HG02884 (cell line): ENCODE results near the gene ARL11.

Experiments
- ATAC-seq: cut with Tn5 transposase; IDR thresholded peaks from one replicate; pipeline ENCODE4 v1.9.1; 2021; ENCODE audit warnings: mild to moderate bottlenecking, moderate library complexity; ENCODE audit not compliant: unreplicated experiment

ARL11 gene

DNA sequence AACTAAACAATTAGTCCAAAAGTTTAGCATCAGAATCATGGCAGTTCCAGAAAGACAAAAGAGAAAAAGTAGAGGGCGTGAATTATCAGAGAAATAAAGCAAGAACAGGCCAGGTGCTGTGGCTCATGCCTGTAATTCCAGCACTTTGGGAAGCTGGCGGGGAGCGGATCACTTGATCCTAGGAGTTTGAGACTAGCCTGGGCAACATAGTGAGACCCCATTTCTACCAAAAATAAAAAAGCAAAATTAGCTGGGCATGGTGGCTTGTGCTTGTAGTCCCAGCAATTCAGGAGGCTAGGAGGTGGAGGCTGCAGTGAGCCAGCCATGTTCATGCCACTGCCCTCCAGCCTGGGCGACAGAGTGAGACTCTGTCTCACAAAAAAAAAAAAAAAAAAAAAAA lies 18.4 kb downstream of the ARL11 start:
- no peak for ATAC-seq

DNA sequence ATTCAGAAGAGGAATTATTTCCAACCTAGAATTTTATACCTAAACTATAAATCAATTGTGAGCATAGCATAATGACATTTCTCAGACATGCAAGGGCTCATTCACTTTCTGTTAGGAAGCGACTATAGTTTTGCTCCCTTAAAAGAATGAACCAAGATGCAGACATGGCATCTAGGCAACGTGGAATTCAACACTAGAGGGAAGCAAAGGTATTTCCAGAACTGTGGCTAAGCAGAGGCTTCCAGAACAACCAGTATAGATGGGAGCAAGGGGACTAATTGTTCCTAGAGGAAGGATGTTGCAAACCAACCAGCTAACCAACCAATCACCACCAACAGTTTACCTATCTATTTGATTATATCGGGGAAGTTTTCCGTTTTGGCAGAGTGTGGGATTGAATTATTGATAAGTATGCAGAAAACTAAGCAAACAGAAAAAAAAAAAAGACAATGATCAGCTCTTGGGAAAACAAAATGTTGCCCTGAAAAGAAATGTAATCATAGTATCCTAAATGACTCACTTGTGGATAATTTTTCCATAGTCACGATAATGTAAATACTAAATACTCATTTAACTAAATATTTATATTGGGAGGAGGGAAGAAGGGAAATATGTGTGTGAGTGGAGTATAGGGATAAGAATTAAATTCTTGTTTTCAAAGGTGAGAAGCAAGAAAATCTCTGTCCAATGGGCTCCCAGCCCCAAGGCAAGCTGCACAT lies 21.1 kb downstream of the ARL11 start:
- no peak for ATAC-seq

DNA sequence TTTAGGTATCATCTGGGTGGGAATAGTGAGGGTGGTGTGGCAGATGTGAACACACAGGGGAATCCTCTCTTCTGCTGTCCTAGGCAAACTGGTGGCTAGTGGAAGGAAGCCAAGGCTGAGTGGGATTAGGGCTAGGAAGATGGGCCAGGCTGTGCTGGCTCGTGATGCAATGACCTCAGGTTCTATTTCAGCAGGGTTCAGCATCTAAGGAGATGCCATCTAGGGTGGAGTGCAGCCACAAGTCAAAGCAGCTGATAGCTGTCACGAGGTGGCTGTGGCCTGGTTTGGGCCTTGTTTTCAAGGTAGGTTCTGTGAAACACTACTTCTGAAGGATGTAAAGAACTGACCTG lies 21.6 kb downstream of the ARL11 start:
- no peak for ATAC-seq

DNA sequence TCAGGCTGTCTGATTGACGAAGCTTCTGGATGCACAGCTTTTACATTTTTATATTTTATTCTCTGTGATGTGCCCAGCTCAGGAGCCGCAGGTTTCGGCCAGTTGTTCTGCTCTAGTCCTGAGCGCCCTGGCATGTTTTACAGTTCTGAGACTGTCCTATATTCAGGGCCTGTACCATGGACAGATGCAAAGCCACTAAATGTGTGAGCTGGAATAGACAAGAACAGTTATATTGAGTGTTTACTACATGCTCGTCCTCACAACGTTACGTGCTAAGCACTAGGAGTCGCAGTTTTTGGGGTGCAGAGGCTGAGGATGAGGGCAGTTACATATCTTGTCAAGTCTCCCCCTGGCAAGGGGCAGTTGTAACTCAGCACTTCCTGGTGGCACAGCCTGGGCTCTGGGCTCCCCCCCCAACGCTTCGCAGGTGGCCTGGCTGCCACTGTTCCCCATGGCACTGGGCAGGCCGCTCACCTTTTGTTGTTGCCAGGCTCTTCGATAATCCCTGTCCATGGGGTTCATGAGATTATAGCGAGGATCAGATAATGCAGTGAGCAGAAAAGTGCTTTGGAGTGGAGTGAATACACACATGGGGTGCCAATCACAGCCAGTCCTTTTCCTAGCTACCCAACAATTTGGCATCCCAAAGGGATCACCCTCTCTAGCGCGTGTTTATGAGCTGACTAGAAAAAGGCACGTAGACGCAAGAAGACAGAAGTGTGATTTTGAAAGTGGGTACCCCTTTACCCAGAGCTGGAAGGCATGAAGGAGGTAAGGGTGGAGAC lies 23.5 kb downstream of the ARL11 start:
- ATAC-seq: no peak

DNA sequence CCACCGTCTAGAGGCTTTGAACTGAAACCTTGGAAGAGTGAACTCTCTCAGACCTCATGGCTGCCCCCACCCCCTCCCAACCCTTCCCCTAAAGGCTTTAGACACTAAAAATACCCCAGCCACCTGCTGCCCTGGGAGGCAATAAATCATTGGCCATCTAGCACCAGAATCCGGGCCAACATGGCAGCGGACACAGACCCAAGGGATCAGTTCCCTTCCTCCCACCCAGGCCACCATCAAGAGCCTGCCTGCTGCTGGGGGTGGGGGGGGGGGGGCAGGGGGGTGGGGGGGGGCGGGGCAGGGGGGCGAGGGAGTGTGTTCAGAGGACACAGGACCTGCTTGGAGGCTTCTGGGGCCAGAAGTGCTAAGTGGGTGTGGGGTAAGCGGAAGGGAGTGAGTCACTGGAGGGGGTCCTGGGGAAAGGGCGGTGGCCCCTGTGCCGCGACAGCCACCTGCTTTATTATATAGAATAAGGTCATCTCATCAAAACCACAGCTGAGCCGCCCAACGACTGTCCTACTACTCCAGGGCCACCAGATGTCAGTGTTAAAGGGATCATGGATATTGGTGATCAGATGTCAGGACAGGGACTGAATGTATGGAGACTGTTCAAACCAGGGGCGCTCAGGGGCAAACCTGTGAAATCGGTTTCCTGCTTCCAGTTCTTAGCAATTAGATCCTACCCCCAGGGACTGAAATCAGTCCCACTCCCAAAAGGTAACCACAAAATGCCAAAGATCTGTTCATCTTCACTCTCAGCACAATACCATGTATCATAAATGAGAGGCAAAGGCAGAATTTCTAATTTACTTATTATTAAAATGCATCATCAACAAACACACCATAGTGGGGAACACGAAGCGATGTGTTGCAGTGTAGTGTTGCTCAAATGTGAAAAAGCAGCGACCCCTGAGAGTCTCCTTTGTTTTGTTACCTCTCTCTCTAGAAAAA lies 24.3 kb downstream of the ARL11 start:
- no peak for ATAC-seq

DNA sequence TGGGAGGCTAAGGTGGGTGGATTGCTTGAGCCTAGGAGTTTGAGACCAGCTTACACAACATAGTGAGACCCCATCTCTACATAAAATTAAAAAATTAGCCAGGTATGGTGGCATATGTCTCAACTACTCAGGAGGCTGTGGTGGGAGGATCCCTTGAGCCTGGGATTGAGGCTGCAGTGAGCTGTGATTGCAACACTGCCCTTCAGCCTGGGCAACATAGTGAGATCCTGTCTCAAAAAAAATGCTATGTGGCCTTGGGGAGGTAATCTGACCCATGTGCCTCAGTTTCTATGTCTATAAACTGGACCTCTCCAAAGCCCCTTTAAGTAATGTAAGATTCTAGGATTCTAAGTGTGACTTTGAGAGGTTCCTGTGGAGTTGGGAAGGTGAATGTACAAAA lies 25.2 kb downstream of the ARL11 start:
- ATAC-seq: no peak

DNA sequence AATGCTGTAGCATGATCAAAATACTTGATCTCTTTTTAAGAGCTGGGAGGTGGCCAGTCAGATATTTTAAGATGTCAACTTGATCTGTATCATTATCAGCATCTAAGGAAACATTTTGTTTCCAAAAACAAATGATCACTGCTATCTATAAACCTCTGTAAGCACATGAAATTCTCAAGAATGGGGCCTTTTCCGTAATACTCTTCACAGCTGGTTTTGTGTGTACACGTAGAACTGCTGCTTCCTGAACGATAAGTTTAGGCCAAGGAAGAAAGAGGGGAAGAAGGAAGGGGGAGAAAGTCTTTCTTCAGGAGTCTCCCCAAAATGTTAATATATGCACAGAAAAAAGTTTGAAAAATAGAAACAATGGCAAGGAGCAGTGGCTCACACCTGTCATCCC lies 25.7 kb downstream of the ARL11 start:
- ATAC-seq: no peak

DNA sequence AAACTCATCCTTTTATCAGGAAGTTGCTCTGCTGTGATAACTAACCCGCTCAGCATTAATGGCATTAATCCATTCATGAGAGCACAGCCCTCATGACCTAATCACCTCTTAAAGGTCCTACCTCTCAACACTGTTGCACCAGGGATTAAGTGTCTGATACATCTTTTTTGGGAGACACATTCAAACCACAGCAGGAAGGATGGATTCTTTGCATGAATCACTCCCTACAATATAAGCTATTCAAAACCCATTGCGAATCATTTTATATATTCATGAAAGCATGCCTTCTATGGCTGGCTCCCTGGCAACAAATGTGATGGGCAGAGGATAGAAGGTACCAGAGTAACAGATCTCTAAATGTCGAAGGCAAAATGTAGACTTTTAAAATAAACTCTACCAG lies 27.6 kb downstream of the ARL11 start:
- no peak for ATAC-seq

DNA sequence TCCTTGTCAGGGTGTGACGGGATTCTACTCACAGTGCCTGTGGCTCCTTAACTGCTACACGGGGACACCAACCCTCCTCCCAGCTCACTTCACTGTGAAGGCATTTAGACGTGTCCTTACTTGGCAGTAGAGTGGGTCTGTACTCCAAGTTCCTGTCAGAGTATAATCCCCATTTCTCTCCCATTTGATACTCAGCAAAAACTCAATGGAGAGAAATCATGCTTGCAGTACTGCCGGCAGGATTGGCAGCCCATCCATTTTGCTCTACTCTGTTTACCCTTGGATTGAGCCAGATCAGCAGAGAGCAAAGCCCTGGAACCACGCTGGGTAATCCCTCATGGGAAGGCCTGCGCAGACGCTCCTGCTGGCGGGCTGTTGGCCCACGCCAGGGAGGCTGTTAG lies 28.9 kb downstream of the ARL11 start:
- ATAC-seq: no peak

DNA sequence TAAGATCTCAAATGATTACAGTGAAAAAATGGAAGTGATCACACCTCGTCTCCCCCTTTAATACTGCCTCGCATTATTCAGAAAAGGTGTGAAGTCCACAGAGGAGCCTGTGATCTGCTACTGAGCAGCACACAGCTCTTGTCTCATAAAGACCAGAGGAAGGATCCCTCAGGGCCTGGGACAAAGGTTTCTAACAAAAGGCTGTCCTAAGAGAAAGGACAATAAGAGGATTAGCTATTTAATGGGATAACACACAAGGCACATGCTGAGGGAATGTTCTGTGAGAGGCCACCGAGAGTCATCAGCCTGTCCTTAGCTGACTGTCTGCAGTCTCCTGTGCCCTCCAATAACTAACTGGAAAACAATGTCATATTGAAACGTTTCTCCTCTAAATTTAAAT lies 36.3 kb downstream of the ARL11 start:
- no peak for ATAC-seq

DNA sequence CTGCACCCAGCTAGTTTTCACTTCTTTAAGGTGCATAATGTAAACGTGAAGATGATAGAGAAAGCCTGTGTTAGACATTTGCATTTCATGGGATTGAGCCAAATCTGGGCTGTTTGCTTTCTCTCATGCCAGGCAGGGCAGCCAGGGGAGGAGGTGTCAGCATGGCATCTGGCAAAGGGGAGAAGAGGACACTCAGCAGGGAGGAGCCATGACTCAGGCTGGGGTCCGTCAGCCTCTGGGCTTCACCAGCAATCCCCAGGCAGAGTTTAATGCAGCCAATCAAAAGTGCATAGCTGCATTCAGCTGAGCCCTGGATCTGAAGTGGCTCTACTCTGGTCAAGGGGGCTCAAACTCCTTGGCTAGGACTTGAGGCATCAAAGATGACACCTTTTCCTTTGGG lies 39.5 kb downstream of the ARL11 start:
- ATAC-seq: no peak

DNA sequence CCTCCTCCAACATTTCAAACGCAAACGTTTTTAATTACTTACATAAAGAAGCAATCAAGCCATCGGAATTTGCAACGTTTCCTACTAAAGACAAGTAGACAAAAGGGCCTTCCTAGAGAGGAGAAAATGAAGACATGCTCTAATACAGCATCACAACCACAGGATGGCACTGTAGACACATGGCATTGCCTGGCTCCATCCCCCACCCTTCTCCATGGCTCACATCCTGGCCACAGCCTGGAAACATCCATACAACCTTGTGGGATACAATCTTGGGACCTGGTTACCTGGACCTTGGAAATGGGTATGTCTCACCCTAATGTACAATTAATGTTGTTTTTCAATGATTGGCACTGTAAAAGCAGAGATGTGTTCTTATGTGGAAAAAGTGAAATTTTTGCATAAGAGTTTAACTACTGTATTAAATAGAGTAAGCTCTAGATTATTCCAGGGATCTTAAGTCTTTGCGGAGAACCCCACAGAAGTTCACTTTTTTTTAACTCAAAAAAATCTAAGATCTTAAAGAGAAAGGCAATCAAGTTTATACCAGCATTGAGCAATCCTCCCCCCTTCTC lies 41.5 kb downstream of the ARL11 start:
- ATAC-seq: no peak

DNA sequence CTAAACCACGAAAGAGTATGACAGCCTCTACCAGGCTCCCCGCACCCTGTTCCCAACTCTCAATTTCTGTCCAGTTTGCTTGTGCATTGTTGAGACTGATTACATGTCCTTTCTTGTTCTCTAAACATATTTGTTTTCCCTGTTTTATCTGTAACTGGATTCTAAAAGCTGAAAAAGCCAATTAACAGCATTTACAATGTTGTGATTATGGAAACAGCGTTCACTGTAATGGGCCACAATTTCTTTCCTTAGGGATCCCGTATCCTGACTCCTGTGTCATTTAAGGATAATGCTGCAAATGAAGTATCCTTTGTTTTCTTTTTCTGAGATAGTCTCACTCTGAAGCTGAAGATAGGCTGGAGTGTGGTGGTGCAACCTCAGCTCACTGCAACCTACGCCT lies 42.5 kb downstream of the ARL11 start:
- no peak for ATAC-seq

DNA sequence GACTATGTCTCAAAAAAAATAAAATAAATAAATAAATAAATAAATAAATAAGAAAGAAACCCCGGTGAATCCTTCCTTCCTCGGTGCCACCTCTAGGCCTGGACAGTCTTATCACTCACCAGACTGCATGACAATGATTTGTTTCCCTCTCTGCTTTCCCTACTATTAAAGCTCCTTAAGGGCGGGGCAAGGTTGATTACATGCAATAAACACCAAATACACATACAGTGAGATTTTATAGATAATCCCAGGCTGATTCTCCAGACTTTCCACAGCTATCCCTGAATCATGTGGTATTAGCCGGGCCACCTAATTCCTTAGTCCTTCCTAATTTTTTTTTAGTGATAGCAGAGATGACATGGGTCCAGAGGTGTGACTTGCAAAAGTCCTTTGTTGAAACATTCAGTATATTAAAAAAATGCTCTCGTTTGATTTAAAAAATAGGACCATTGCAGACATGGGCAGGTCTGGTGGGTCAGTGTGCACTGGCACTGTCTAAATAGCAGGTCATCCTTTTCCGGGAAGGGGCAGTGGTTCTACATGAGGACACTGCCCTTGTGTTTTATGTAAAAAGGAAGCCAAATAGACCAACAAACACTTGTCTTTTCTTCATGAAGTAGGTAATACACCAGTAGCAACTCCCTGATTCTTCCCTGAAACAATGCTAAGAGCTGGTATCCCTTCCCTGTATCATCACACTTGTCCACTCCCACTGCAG lies 48.4 kb downstream of the ARL11 start:
- no peak for ATAC-seq

DNA sequence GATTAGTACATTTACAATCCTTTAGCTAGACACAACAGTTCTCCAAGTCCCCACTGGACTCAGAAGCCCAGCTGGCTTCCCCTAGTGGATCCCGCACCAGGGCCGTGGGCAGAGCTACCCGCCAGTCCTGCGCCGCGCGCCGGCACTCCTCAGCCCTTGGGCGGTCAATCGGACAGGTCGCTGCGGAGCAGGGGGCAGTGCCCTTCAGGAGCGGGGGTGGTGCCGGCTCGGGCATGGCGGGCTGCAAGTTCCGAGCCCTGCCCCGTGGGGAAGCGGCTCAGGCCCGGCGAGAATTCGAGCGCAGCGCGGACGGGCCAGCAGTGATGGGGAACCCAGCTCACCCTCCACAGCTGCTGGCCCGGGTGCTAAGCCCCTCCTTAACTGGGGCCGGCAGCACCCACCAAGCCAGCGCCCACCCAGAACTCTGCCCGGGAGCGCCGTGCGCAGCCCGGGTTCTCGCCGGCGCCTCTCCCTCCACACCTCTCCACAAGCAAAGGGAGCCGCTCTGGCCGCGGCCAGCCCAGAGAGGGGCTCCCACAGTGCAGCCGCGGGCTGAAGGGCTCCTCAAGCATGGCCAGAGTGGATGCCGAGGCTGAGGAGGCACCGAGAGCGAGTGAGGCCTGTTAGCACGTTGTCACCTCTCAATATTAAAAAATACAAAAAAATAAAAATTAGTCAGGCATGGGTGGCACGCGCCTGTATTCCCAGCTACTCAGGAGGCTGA lies 50.0 kb downstream of the ARL11 start:
- ATAC-seq: no peak

DNA sequence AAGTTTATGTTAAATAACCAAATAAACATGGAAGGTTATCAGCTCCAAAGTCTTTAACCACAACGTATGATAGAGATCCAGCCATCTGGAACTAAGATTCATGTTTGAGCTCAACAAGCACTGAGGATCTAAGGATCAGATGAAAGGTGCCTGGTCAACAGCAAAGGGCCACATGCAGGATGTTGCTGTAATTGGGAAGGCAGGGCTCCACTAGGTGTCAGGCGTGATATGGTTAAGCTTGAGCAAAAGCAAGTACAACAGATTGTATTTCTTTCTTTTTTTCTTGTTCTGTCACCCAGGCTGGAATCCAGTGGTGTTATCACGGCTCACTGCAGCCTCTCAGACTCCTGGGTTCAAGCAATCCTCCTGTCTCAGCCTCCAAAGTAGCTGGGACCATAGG lies 50.9 kb downstream of the ARL11 start:
- ATAC-seq: no peak

DNA sequence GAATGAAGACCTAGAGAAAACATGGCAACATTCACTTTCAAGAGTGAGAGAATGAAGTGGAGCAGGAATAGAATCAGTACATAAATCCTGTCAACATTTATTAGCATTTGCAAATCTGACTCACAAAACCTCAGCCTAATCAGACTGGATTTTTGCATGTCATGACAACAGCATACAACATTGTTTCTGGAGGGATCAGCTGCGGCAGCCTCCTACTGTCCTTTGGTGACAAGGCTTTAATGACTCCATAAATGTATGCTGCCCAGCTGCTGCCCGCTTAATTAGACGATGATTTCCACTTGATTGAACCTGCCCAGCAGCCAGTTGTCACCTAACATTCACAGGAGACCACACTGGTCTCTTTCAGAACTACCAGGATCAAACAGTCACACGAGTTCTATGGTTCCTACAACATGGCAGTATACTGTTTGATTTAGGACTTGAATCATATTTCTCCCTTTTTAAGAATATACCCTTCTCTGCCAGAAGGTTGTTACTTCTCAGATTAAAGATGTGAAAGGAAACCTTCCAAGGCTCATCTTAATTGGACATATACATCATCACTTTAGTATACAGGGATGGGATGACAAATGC lies 53.6 kb downstream of the ARL11 start:
- ATAC-seq: no peak
